Mesodermal cell (in vitro differentiated cells): ENCODE results near the gene FBL.
"Not testable (repeated sequence)": the region's sequence is repeated elsewhere in the genome, so short reads cannot be mapped to it uniquely, and the experiment has no call there.

ENCODE experiments used
- H3K27ac ChIP-seq: 2 replicates; pipeline ENCODE4 v1.7.0; 2013; ENCODE audit warnings: mild to moderate bottlenecking, low read depth, low read length, moderate library complexity; ENCODE audit not compliant: severe bottlenecking
- H3K36me3 ChIP-seq: 2 replicates; pipeline ENCODE4 v1.7.1; 2013; ENCODE audit warnings: mild to moderate bottlenecking, low read length, moderate library complexity; ENCODE audit not compliant: control insufficient read depth, insufficient read depth
- H3K4me1 ChIP-seq: one replicate; pipeline ENCODE4 v1.7.1; 2013; ENCODE audit warnings: mild to moderate bottlenecking, low read length; ENCODE audit not compliant: insufficient read depth, control insufficient read depth, poor library complexity, severe bottlenecking
- H3K4me3 ChIP-seq: 2 replicates; pipeline ENCODE4 v1.7.0; 2013; ENCODE audit warnings: low read length, control low read depth, mild to moderate bottlenecking; ENCODE audit not compliant: insufficient read depth, poor library complexity, severe bottlenecking; ENCODE audit errors: extremely low read depth
- H3K9me3 ChIP-seq: 2 replicates; pipeline ENCODE4 v1.7.1; 2013; ENCODE audit warnings: mild to moderate bottlenecking, low read length, moderate library complexity; ENCODE audit not compliant: control insufficient read depth
- WGBS, 2 experiments: methylation state at CpG; one replicate each; pipeline ENCODE4 v1.1.5; 2013; ENCODE audit warnings: missing lambda C conversion rate in 2 of 2; ENCODE audit not compliant: insufficient coverage in 2 of 2; 5-methylcytosine and 5-hydroxymethylcytosine counted together

Gene FBL

GRCh38 chr19:39885821-39886554 is 39.8 kb upstream of the FBL start:
- H3K36me3 ChIP-seq, H3K4me3 ChIP-seq, H3K9me3 ChIP-seq, H3K27ac ChIP-seq, H3K4me1 ChIP-seq: not testable (repeated sequence)
- WGBS, 2 experiments: 82 to 89% methylated on average over 5 to 10 of the region's 30 CpGs

GRCh38 chr19:39884721-39885120 is 38.5 kb upstream of the FBL start:
- not testable (repeated sequence) for H3K27ac ChIP-seq, H3K4me1 ChIP-seq, H3K36me3 ChIP-seq, H3K4me3 ChIP-seq, H3K9me3 ChIP-seq
- WGBS, 2 experiments: 87% methylated on average over 1 of the region's 9 CpGs; no CpG with 5 or more reads in 1 of the 2 experiments

DNA sequence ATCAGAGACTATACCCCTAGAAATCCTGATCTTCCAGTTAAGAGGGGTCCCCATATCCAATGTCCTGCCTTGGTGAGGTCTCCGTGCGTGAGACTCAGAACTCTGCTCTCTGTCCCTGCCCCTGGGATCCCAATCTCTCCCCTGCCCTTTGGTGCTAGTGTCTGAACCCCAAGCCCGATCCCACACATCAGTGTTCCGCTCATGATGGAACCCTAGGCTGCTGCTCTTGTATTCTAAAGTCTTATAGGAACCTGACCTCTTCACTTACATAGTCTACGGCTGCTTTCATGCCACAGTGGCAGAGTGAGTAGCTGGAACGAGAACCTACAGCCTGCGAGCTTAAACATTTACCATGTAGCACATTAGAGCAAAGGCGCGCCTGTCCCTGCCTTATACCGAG is 36.5 kb upstream of the FBL start:
- 83 to 88% methylated on average over 3 to 4 of the region's 10 CpGs for WGBS, 2 experiments
- H3K27ac ChIP-seq, H3K4me3 ChIP-seq, H3K9me3 ChIP-seq, H3K36me3 ChIP-seq, H3K4me1 ChIP-seq: not testable (repeated sequence)

GRCh38 chr19:39881495-39882110 is 35.4 kb upstream of the FBL start:
- H3K27ac ChIP-seq, H3K4me3 ChIP-seq, H3K36me3 ChIP-seq, H3K9me3 ChIP-seq, H3K4me1 ChIP-seq: not testable (repeated sequence)
- WGBS, 2 experiments: 15% methylated on average over 6 of the region's 15 CpGs; no CpG with 5 or more reads in 1 of the 2 experiments

DNA sequence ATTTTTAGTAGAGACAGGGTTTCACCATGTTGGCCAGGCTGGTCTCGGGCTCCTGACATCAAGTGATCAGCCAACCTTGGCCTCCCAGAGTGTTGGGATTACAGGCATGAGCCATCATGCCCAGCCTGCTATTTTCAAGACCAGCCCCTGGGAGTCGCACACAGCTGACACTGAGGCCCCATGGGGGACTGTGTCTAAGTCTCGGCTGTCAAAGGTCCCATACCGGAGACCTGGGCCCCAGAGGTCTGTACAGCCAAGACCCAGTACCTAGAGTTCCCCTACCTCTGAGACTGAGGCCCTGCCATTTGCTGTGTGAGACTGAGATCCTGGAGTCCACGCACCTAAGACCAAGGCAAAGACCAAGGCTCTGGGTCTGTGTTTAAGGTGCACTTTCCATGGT is 34.1 kb upstream of the FBL start:
- H3K9me3 ChIP-seq, H3K36me3 ChIP-seq, H3K27ac ChIP-seq, H3K4me1 ChIP-seq, H3K4me3 ChIP-seq: not testable (repeated sequence)
- 89 to 93% methylated on average over 3 to 4 of the region's 5 CpGs for WGBS, 2 experiments

- 100% methylated on average over 1 of the region's 8 CpGs; no CpG with 5 or more reads in 1 of the 2 experiments for WGBS, 2 experiments
- H3K4me1 ChIP-seq, H3K9me3 ChIP-seq, H3K27ac ChIP-seq, H3K4me3 ChIP-seq, H3K36me3 ChIP-seq: not testable (repeated sequence)
Observed at GRCh38 chr19:39879796-39880195, 33.6 kb upstream of the FBL start.

GRCh38 chr19:39878866-39879265 is 32.7 kb upstream of the FBL start:
- H3K36me3 ChIP-seq, H3K4me3 ChIP-seq, H3K9me3 ChIP-seq, H3K4me1 ChIP-seq, H3K27ac ChIP-seq: not testable (repeated sequence)
- 77 to 79% methylated on average over 8 of the region's 11 CpGs for WGBS, 2 experiments

- no peaks in the 10 kb centered on the region for H3K4me1 ChIP-seq
- H3K27ac ChIP-seq: no peak overlapping the region
- no peak overlapping the region for H3K4me3 ChIP-seq
- no peaks in the 10 kb centered on the region for H3K9me3 ChIP-seq
- no peaks in the 10 kb centered on the region for H3K36me3 ChIP-seq
- WGBS, 2 experiments: 80 to 94% methylated on average over 1 of the region's 1 CpG
Observed at GRCh38 chr19:39878398-39878797, 32.2 kb upstream of the FBL start.

DNA sequence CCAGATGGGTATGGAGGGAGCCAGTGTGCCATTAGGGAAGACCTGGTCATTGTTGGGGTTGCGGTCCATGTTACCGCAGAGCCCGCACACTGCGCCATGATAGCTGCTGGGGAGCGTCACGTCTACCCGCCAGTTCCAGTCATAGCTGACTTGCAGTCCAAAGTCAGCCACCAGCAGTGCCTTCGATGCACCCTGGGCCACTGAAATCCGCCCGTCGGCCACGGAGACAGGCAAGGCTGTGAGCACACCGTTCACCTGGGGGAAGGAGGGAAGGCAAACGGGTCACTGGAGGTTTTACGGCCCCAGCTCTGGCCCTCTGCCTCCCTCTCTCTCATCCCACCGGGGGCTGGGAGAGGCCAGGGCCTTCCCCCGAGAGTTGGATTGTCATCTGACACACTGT is 31.8 kb upstream of the FBL start:
- not testable (repeated sequence) for H3K36me3 ChIP-seq, H3K4me1 ChIP-seq, H3K4me3 ChIP-seq, H3K27ac ChIP-seq, H3K9me3 ChIP-seq
- 98% methylated on average over 8 to 12 of the region's 17 CpGs for WGBS, 2 experiments

DNA sequence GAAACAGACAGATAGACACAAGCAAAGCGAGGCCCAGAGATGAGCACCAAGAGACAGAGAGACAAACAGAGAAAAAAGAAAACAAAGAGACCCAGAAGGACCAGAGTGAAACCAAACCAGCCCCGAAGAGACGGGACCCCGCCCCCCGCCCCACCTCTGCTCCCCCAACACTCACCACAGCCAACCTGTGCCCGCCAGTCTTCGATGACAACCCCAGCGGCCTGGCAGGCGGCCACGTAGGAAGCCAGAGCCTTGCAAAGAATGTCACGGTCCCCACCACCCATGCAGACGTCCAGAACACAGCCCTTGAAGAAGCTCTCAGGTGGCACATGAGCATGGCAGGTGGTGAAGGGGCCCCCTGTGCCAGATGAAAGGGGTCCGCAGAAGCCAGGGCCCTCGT is 31.3 kb upstream of the FBL start:
- H3K4me1 ChIP-seq, H3K4me3 ChIP-seq, H3K27ac ChIP-seq, H3K9me3 ChIP-seq, H3K36me3 ChIP-seq: not testable (repeated sequence)
- 56% methylated on average over 4 of the region's 14 CpGs; no CpG with 5 or more reads in 1 of the 2 experiments for WGBS, 2 experiments

- H3K9me3 ChIP-seq, H3K4me3 ChIP-seq, H3K4me1 ChIP-seq, H3K27ac ChIP-seq, H3K36me3 ChIP-seq: not testable (repeated sequence)
- no CpG with 5 or more reads among the region's 11 CpGs for WGBS, 2 experiments
Observed at GRCh38 chr19:39876486-39876885, 30.3 kb upstream of the FBL start.
